OCI-LY3 (cell line): ENCODE measurements around the gene NAT14.

Source experiments
- H2AFZ ChIP-seq: fragments of 200-600, 300-600 bp; shearing (Covaris generic); 2 replicates; pipeline ENCODE4 v1.6.0; 2014; ENCODE audit warnings: antibody characterized with exemption, low read depth, low read length
- H3K27ac ChIP-seq: fragments of 200-600, 300-600 bp; sonication (generic); 2 replicates; pipeline ENCODE4 v1.5.1; 2014; ENCODE audit warnings: mild to moderate bottlenecking, low read length, moderate library complexity, mixed read lengths
- H3K27me3 ChIP-seq: fragments of 200-600, 300-600 bp; sonication (generic); 2 replicates; pipeline ENCODE4 v1.6.1; 2014; ENCODE audit warnings: low read depth, low read length, mixed read lengths
- H3K36me3 ChIP-seq: fragments of 200-600, 300-600 bp; sonication (generic); replicated peaks from 2 replicates; pipeline ENCODE3; 2014; ENCODE audit warnings: low read depth, low read length, mixed read lengths
- H3K4me1 ChIP-seq: fragments of 300-600, 200-600 bp; sonication (generic); 2 replicates; pipeline ENCODE4 v1.6.1; 2014; ENCODE audit warnings: low read length, mixed read lengths
- H3K4me2 ChIP-seq: fragments of 200-600, 300-600 bp; sonication (generic); 2 replicates; pipeline ENCODE4 v1.6.1; 2014; ENCODE audit warnings: low read length, mixed read lengths
- H3K4me3 ChIP-seq: fragments of 300-600, 200-600 bp; sonication (generic); 2 replicates; pipeline ENCODE4 v1.5.1; 2014; ENCODE audit warnings: antibody characterized with exemption, mild to moderate bottlenecking, low read length, moderate library complexity
- H3K79me2 ChIP-seq: fragments of 300-600, 200-600 bp; shearing (Covaris generic); 2 replicates; pipeline ENCODE4 v1.6.1; 2014; ENCODE audit warnings: mild to moderate bottlenecking, low read length, mixed read lengths
- H3K9ac ChIP-seq: fragments of 300-600, 200-600 bp; shearing (Covaris generic); 2 replicates; pipeline ENCODE4 v1.6.0; 2014; ENCODE audit warnings: mild to moderate bottlenecking, low read length, moderate library complexity
- H3K9me3 ChIP-seq: fragments of 200-600, 300-600 bp; shearing (Covaris generic); 2 replicates; pipeline ENCODE4 v1.6.1; 2014; ENCODE audit warnings: low read length, mixed read lengths; ENCODE audit not compliant: insufficient read depth
- H4K20me1 ChIP-seq: fragments of 200-600, 300-600 bp; sonication (generic); 2 replicates; pipeline ENCODE4 v1.6.1; 2016; ENCODE audit warnings: low read length, mixed read lengths; ENCODE audit not compliant: insufficient read depth
- CTCF ChIP-seq: fragments of 200-600, 300-600 bp; sonication (generic); IDR thresholded peaks from 2 replicates; pipeline ENCODE4 v1.5.1; 2014; ENCODE audit warnings: antibody characterized with exemption, low read length, low read depth
- EZH2phosphoT487 ChIP-seq: fragments of 200-600 bp; shearing (Covaris generic); IDR thresholded peaks from 2 replicates; pipeline ENCODE4 v1.6.1; 2018; ENCODE audit warnings: antibody characterized with exemption, mixed run types, low read depth

NAT14 gene

GRCh38 chr19:55443045-55443823 lies 41.8 kb upstream of the NAT14 start, which contains the start of gene SHISA7:
TSS of gene SHISA7 (minus strand) at chr19:55443300. CDS start at chr19:55442863, 437 bp downstream.
- Histone ChIP-seq H3K27ac (no peak within 1 kb of the TSS), H3K79me2 (no peaks in the 10 kb centered on the region), H3K4me2 (no peak within 1 kb of the TSS), H3K27me3 (no peaks in the 10 kb centered on the region), H3K9ac (no peak within 1 kb of the TSS), H3K4me1 (no peaks in the 10 kb centered on the region), H2AFZ (no peak within 1 kb of the TSS), H3K9me3 (no peaks in the 10 kb centered on the region), H3K36me3 (no peaks in the 10 kb centered on the region), H3K4me3 (no peak within 1 kb of the TSS), H4K20me1 (no peaks in the 10 kb centered on the region)
- TF ChIP-seq CTCF (no peak), EZH2phosphoT487 (no peak)

GRCh38 chr19:55443824-55444480 lies 41.0 kb upstream of the NAT14 start:
- no peak overlapping the region for H3K4me2 ChIP-seq
- no peaks in the 10 kb centered on the region for H3K79me2 ChIP-seq
- no peaks in the 10 kb centered on the region for H4K20me1 ChIP-seq
- no peaks in the 10 kb centered on the region for H3K9me3 ChIP-seq
- no peak overlapping the region for H3K4me3 ChIP-seq
- H2AFZ ChIP-seq, result no peak overlapping the region
- no peaks in the 10 kb centered on the region for H3K27me3 ChIP-seq
- H3K9ac ChIP-seq, result no peak overlapping the region
- H3K27ac ChIP-seq, result no peak overlapping the region
- H3K4me1 ChIP-seq, result no peaks in the 10 kb centered on the region
- TF ChIP-seq EZH2phosphoT487 (no peak), CTCF (no peak)
- H3K36me3 ChIP-seq, result no peaks in the 10 kb centered on the region

GRCh38 chr19:55444646-55445045 lies 40.3 kb upstream of the NAT14 start:
- Histone ChIP-seq H4K20me1 (no peaks in the 10 kb centered on the region), H3K9ac (no peak overlapping the region), H3K79me2 (no peaks in the 10 kb centered on the region), H3K36me3 (no peaks in the 10 kb centered on the region), H3K27me3 (no peaks in the 10 kb centered on the region), H2AFZ (no peak overlapping the region), H3K4me1 (no peaks in the 10 kb centered on the region), H3K4me3 (no peak overlapping the region), H3K4me2 (no peak overlapping the region), H3K9me3 (no peaks in the 10 kb centered on the region), H3K27ac (no peak overlapping the region)
- no peak for TF ChIP-seq CTCF
- no peak for TF ChIP-seq EZH2phosphoT487

- TF ChIP-seq EZH2phosphoT487 (no peak), CTCF (no peak)
- Histone ChIP-seq H4K20me1 (no peaks in the 10 kb centered on the region), H3K27ac (no peak overlapping the region), H2AFZ (no peak overlapping the region), H3K4me1 (no peaks in the 10 kb centered on the region), H3K4me3 (no peak overlapping the region), H3K4me2 (no peak overlapping the region), H3K27me3 (no peaks in the 10 kb centered on the region), H3K36me3 (no peaks in the 10 kb centered on the region), H3K79me2 (no peaks in the 10 kb centered on the region), H3K9ac (no peak overlapping the region), H3K9me3 (no peaks in the 10 kb centered on the region)
These were observed 38.9 kb upstream of the NAT14 start for GRCh38 chr19:55446060-55446459.
